Thyroid gland (tissue), 4 donors: ENCODE data around the gene FIP1L1. TPM values are rescaled to one million over a fixed set of nuclear protein-coding genes. Genes with fewer than 3 reads are reported as not detected.

Experiments
- DNase-seq, 2 donors: peaks; one replicate each; pipeline ENCODE4 v3.0.0-alpha.2; 2019
- H3K27ac ChIP-seq, 3 donors: fragments of 200-600 bp; sonication (generic); 1 replicate in 2 of 3; 2 replicates in 1 of 3; pipeline ENCODE4 v1.5.1; 2016 to 2019; ENCODE audit warnings: mild to moderate bottlenecking in 1 of 3, moderate library complexity in 1 of 3
- H3K27me3 ChIP-seq: fragments of 200-600 bp; sonication (generic); one replicate; pipeline ENCODE4 v1.5.1; 2019
- H3K36me3 ChIP-seq, 2 donors: fragments of 200-600 bp; sonication (generic); one replicate each; pipeline ENCODE4 v1.5.1; 2016 to 2019
- H3K4me1 ChIP-seq, 2 donors: fragments of 200-600 bp; sonication (generic); one replicate each; pipeline ENCODE4 v1.5.1; 2017 to 2019
- H3K4me3 ChIP-seq, 3 donors: fragments of 200-600 bp; sonication (generic); replicated peaks in 1 of 3; 1 replicate in 2 of 3; 2 replicates in 1 of 3; pipeline ENCODE4 v1.5.1; 2016; ENCODE audit warnings: mild to moderate bottlenecking in 1 of 3
- H3K9me3 ChIP-seq: fragments of 200-600 bp; sonication (generic); one replicate; pipeline ENCODE4 v1.5.1; 2017
- CTCF ChIP-seq, 6 experiments: fragments of 200-600 bp in 3 of 6; fragments of 450-650 bp in 3 of 6; sonication (generic) in 3 of 6; IDR thresholded peaks; one replicate each; pipeline ENCODE4 v1.5.1; 2016 to 2019; ENCODE audit warnings: antibody characterized with exemption in 6 of 6, mild to moderate bottlenecking in 2 of 6, inconsistent platforms in 1 of 6, moderate library complexity in 1 of 6
- POLR2A ChIP-seq, 2 donors: fragments of 450-650 bp; IDR thresholded peaks; one replicate each; pipeline ENCODE4 v1.6.1; 2017; ENCODE audit warnings: antibody characterized with exemption in 2 of 2, mild to moderate bottlenecking in 2 of 2, moderate library complexity in 1 of 2
- WGBS, 2 donors: methylation state at CpG; one replicate each; pipeline ENCODE4 v1.1.5; 2017; 5-methylcytosine and 5-hydroxymethylcytosine counted together
- intact Hi-C: fragments of 100-400 bp; cut with DNase I; formaldehyde crosslinking; loops from one replicate; pipeline ENCODE4 v1.15.1; 2023
- total RNA-seq, 4 donors: library from RNA; depleted of rRNA; stranded (reverse); fragments of >200 nt; gene quantifications; one replicate each; pipeline ENCODE4 v1.2.3, GENCODE V29; 2016

FIP1L1 gene
- total RNA-seq, 4 donors from 2014 or later = 55.4 to 66.1 (median 59.1) TPM

DNA sequence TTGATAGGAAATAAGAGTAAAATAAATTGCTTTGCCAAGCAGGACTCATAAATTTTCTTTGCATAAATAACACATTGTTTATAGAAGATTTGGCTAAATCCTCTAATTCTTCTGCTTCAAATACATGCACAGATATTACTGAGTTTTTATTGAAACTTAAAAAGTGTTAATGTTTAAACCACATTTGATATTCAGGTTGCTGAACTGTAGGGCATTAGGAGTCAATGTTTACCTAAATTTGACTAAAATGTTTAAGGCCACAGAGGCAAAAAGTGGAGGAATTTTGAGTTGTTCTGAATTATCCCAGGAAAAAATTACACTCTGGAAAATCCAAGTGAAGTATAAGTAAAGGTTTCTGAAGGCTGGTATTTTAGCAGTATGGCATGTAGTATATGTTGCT is 78.7 kb downstream of the FIP1L1 start:
- Histone ChIP-seq H3K9me3 (no peaks in the 10 kb centered on the region), H3K36me3 (peaks cover 4 to 13% of the 10 kb centered on the region in 2 donors), H3K27ac (no peak overlapping the region), H3K27me3 (no peaks in the 10 kb centered on the region), H3K4me1 (peaks cover 13 to 16% of the 10 kb centered on the region in 2 donors), H3K4me3 (no peak overlapping the region)
- DNase-seq = no peak
- intact Hi-C loops = no loop called here
- TF ChIP-seq CTCF (IDR thresholded peaks at IDR 0.05) = no peak
- TF ChIP-seq POLR2A (IDR thresholded peaks at IDR 0.05) = no peak

DNA sequence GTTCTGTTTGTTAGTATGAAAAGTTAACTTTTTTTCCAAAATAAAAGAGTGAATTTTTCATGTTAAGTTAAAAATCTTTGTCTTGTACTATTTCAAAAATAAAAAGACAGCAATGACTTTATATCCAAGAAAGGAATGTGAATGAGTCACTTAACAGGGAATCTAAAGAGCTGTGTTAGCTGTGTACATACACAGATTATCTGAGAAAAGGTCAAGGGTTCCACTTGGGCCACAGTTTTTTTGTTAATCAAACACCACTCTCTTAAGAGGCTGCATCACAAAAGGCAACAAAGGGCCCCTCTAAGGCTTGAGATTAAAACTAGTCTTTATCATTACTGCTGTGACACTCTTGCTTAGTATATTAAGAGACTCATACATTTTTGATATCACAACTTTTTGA is 82.1 kb downstream of the FIP1L1 start:
- intact Hi-C loops = no loop called here
- H3K36me3 ChIP-seq = peaks cover 4 to 8% of the 10 kb centered on the region in 2 donors
- no peak for DNase-seq

GRCh38 chr4:53461244-53461643 is 83.8 kb downstream of the FIP1L1 start:
- Histone ChIP-seq H3K4me1 (peaks cover 0 to 4% of the 10 kb centered on the region in 2 donors), H3K27ac (no peak overlapping the region), H3K36me3 (peaks cover 0 to 8% of the 10 kb centered on the region in 2 donors), H3K9me3 (no peaks in the 10 kb centered on the region), H3K4me3 (no peak overlapping the region), H3K27me3 (no peaks in the 10 kb centered on the region)
- intact Hi-C loops = no loop called here
- TF ChIP-seq CTCF (IDR thresholded peaks at IDR 0.05) = no peak
- no peak for TF ChIP-seq POLR2A (IDR thresholded peaks at IDR 0.05)
- WGBS, 2 donors = 96 to 98% methylated on average over 2 of the region's 2 CpGs
- DNase-seq = no peak

More for the DNA sequence above, 82.1 kb downstream of the FIP1L1 start:
- peaks cover 8 to 16% of the 10 kb centered on the region in 2 donors for H3K4me1 ChIP-seq
- TF ChIP-seq CTCF (IDR thresholded peaks at IDR 0.05) (no peak), POLR2A (IDR thresholded peaks at IDR 0.05) (no peak)
- H3K4me3 ChIP-seq = no peak overlapping the region
- H3K9me3 ChIP-seq = no peaks in the 10 kb centered on the region
- peak overlapping the region in 2 of 3 donors; percentile 4 to 20 for H3K27ac ChIP-seq
- no peaks in the 10 kb centered on the region for H3K27me3 ChIP-seq

- WGBS, 2 donors = 90 to 91% methylated on average over 5 of the region's 5 CpGs
- Histone ChIP-seq H3K4me1 (peaks cover 0 to 4% of the 10 kb centered on the region in 2 donors), H3K9me3 (no peaks in the 10 kb centered on the region), H3K27me3 (no peaks in the 10 kb centered on the region), H3K27ac (no peak overlapping the region), H3K36me3 (peaks cover 0 to 8% of the 10 kb centered on the region in 2 donors), H3K4me3 (no peak overlapping the region)
- intact Hi-C loops = no loop called here
- no peak for DNase-seq
- TF ChIP-seq CTCF (IDR thresholded peaks at IDR 0.05) (no peak), POLR2A (IDR thresholded peaks at IDR 0.05) (no peak)
These were observed 85.9 kb downstream of the FIP1L1 start for GRCh38 chr4:53463340-53463739.

DNA sequence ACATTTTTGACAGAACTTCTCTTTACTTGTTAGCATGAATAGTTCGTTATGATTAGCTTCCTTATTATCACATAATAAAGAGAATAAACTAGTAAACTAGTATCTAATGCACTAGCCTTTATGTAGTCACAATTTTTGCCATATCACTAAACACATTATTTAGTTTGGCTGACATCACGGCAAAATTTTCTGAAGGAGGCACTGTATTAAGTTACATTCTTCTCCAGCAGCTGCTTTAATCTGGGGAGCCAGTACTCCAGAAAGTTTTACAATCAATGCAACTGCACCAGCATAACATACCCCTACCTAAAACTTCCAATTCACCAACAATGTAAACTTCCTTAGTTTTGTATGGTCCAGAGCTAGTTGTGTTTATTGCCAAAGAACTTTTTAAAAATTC is 87.8 kb downstream of the FIP1L1 start:
- no peak for DNase-seq
- 86 to 90% methylated on average over 2 of the region's 2 CpGs for WGBS, 2 donors
- Histone ChIP-seq H3K27ac (no peak overlapping the region), H3K27me3 (no peaks in the 10 kb centered on the region), H3K4me1 (no peaks in the 10 kb centered on the region), H3K4me3 (no peak overlapping the region), H3K9me3 (no peaks in the 10 kb centered on the region), H3K36me3 (no peaks in the 10 kb centered on the region)
- intact Hi-C loops = no loop called here
- TF ChIP-seq POLR2A (IDR thresholded peaks at IDR 0.05) = no peak
- no peak for TF ChIP-seq CTCF (IDR thresholded peaks at IDR 0.05)
